Nephron progenitor cell (in vitro differentiated cells): Measurements from ENCODE around the gene LHX5.

ENCODE experiments used
- DNase-seq: peaks from one replicate; pipeline ENCODE4 v3.0.0; 2021
- H3K27ac Mint-ChIP-seq: 2 replicates; pipeline ENCODE4 v1.8.0; 2021; ENCODE audit warnings: mild to moderate bottlenecking, moderate library complexity, mixed read lengths
- H3K27me3 Mint-ChIP-seq: 2 replicates; pipeline ENCODE4 v1.8.0; 2021; ENCODE audit warnings: mild to moderate bottlenecking, low read depth, mixed read lengths; ENCODE audit not compliant: poor library complexity
- H3K36me3 Mint-ChIP-seq: 2 replicates; pipeline ENCODE4 v1.8.0; 2021; ENCODE audit warnings: low read depth, mixed read lengths
- H3K4me1 Mint-ChIP-seq: 2 replicates; pipeline ENCODE4 v1.8.0; 2021; ENCODE audit warnings: mixed read lengths
- H3K4me3 Mint-ChIP-seq: 2 replicates; pipeline ENCODE4 v1.8.0; 2021; ENCODE audit warnings: mild to moderate bottlenecking, moderate library complexity, mixed read lengths
- H3K9me3 Mint-ChIP-seq: 2 replicates; pipeline ENCODE4 v1.8.0; 2021; ENCODE audit warnings: mild to moderate bottlenecking, moderate library complexity, mixed read lengths
- TF ChIP-seq, protein P1 (sequence below): fragments of 200-600 bp; sonication (generic); IDR thresholded peaks from 2 replicates; pipeline ENCODE4 v1.5.0; 2021; ENCODE audit warnings: antibody characterized with exemption

LHX5 gene

DNA sequence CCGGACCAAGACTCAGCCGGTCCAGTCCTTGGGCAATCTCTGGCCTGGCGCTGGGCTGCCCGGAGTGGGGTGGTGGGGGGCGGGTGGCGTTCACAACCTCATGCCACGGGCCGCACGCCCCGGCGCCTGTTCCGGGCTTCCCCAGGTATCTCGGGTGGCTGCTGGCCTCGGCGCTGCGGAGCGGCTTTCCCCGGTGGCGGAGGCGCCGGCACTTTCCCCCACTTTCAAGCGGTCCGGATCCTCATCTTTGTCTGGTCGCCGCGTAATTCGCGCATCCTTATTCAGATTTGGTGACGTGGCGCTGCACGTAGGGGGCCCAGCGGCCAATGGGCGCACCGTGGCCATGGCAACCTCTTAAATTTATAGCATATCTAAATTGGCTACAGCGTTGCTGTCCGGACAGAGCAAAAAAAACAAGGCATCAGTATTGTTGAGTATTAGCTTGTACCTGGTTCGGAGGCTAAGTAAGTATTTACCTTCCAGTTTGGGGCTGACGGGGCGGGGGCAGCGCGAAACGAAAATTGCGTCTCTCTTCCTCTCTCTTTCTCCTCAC lies at the start of gene LHX5:
TSS of gene LHX5 (minus strand) at position 253 of the 553 bp plus-strand sequence. CDS start 373 bp downstream, outside the sequence.
- no peak within 1 kb of the TSS for H3K27ac Mint-ChIP-seq
- no peak for DNase-seq
- no peaks in the 10 kb centered on the region for H3K36me3 Mint-ChIP-seq
- H3K4me1 Mint-ChIP-seq = peaks cover 13% of the 10 kb centered on the region
- peaks cover 100% of the 10 kb centered on the region for H3K27me3 Mint-ChIP-seq
- TF ChIP-seq, protein P1, sequence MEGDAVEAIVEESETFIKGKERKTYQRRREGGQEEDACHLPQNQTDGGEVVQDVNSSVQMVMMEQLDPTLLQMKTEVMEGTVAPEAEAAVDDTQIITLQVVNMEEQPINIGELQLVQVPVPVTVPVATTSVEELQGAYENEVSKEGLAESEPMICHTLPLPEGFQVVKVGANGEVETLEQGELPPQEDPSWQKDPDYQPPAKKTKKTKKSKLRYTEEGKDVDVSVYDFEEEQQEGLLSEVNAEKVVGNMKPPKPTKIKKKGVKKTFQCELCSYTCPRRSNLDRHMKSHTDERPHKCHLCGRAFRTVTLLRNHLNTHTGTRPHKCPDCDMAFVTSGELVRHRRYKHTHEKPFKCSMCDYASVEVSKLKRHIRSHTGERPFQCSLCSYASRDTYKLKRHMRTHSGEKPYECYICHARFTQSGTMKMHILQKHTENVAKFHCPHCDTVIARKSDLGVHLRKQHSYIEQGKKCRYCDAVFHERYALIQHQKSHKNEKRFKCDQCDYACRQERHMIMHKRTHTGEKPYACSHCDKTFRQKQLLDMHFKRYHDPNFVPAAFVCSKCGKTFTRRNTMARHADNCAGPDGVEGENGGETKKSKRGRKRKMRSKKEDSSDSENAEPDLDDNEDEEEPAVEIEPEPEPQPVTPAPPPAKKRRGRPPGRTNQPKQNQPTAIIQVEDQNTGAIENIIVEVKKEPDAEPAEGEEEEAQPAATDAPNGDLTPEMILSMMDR = no peak
- H3K9me3 Mint-ChIP-seq = no peaks in the 10 kb centered on the region
- no peak within 1 kb of the TSS for H3K4me3 Mint-ChIP-seq

DNA sequence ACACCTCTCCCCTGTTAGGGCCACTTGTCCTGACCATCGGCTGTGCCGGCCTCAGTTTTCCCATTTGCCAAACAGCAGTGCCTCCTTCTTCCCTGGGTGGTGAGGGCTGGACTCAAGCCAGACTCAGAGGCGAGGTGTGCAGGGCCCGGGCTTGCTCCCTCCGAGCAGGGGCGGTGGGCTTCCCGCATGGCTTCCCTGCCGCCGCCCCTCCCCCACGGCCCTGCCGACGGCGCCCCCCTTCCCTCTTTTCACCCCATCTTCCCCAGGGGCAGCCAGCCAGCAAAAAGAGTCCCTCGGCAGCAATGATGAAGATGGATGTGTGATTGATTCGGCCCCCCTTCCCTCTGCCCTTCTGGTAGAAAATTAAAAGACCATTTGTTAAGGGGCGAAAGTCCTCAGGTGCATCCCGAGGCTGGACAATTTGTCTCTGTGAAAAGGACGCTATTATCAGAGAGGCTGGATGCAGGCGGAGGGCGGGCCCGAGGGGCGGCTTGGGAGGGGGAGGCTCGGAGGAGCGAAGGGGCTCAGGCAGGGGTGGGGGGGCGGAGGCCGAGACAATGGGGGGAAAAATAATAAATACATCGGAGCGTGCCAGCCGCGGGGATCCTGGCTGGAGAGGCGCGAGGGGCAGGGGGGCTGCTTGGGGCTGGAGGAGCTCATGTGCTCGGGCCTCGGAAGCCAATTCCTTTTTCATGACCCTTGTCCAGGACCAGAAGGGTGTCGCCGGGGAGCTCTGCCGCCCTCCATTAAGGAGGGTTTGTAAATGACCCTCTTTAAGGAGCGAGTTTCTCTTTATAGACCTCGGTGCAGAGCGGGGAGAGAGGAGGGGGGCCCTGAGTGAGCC lies 48.0 kb upstream of the LHX5 start:
- Mint-ChIP-seq H3K4me1 (peaks cover 34% of the 10 kb centered on the region), H3K36me3 (no peaks in the 10 kb centered on the region), H3K4me3 (peak overlapping the region; percentile 50), H3K27me3 (peaks cover 98% of the 10 kb centered on the region), H3K9me3 (peaks cover 17% of the 10 kb centered on the region), H3K27ac (no peak overlapping the region)
- TF ChIP-seq, protein P1 = no peak
- peak; percentile 33 for DNase-seq

DNA sequence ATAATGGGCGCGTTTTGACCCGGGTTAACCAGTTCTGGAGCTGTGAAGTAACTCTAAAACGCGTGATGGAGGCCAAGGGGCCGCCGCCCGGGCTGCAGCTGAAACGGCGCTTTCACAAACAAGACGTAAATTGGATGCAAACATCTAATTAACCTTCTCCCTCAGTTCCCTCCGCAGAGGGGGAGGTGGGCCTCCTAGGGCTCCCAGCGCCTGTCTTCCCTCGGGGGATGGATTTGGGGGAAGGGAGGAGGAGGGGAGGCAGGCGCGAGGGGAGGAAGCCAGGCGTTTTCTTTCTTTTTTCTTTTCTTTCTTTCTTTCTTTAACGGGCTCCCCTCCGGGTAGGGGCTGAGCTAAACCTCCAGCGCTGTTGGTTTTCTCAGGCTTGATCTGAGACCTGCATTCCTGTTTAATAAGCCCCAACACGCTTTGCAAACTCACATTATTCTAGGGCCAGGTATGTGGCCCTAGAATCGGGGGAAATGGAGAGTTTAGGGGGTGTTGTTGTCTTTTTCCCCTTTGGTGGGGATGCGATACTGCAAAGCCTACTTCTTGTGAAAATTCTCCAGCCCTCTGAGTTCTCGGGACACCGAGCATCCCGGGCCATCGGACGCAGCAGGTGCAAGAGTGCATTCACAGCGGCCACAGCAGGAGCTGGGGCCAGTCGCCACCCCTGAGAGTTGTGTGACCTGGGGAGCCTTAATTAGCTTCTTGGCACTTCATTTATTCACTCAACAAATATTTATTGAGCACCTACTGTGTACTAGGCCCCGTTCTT lies 43.6 kb upstream of the LHX5 start:
- H3K4me1 Mint-ChIP-seq = peaks cover 16% of the 10 kb centered on the region
- TF ChIP-seq, protein P1 = no peak
- no peak overlapping the region for H3K4me3 Mint-ChIP-seq
- H3K27me3 Mint-ChIP-seq = peaks cover 99% of the 10 kb centered on the region
- DNase-seq = no peak
- peaks cover 23% of the 10 kb centered on the region for H3K9me3 Mint-ChIP-seq
- no peak overlapping the region for H3K27ac Mint-ChIP-seq
- H3K36me3 Mint-ChIP-seq = no peaks in the 10 kb centered on the region

DNA sequence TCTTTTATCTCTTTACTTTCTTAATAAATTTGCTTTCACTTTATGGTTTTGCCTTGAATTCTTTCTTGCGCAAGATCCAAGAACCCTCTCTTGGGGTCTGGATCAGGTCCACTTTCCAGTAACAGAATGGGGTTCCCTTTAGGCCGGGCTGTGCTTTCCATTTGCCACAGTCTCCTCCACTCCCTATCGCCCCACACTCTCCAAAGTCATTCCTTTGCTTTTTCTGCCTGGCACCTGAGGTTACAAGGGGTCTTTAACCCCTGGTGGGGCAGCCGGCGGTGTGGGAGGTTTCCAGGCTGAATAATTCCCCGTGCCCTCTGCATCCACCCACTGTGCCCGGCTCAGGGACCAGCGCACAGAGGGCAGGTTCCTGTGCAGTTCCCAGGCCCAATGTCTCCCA lies 42.9 kb upstream of the LHX5 start:
- no peak overlapping the region for H3K27ac Mint-ChIP-seq
- H3K27me3 Mint-ChIP-seq = peaks cover 99% of the 10 kb centered on the region
- TF ChIP-seq, protein P1 = no peak

DNA sequence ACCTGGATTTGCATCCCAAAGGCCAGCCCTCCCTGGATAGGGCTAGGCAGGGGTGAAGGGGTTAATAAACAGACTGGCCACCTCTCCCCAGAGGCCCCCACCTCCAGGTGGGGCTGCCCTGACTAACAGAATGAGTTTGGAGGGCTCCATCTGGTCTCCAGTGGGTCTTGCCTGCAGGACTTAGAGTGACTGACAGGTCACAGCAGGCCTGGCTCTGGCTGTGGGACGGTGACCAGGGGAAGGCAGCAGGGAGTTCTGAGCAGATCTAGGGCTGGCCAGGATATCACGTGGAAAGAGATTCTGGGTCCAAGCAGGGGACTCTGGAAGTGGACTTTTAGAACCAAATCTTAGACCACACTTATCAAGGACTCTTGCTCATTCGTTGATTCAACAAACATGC lies 40.9 kb upstream of the LHX5 start:
- Mint-ChIP-seq H3K27me3 (peaks cover 97% of the 10 kb centered on the region), H3K36me3 (no peaks in the 10 kb centered on the region)

More for the DNA sequence above, 42.9 kb upstream of the LHX5 start:
- H3K4me3 Mint-ChIP-seq = peak overlapping the region; percentile 15
- H3K36me3 Mint-ChIP-seq = no peaks in the 10 kb centered on the region
- H3K9me3 Mint-ChIP-seq = peaks cover 23% of the 10 kb centered on the region
- peaks cover 10% of the 10 kb centered on the region for H3K4me1 Mint-ChIP-seq
- no peak for DNase-seq

More for the DNA sequence above, 40.9 kb upstream of the LHX5 start:
- no peak overlapping the region for H3K27ac Mint-ChIP-seq
- H3K9me3 Mint-ChIP-seq = peaks cover 13% of the 10 kb centered on the region
- H3K4me1 Mint-ChIP-seq = peaks cover 5% of the 10 kb centered on the region
- no peak for DNase-seq
- no peak overlapping the region for H3K4me3 Mint-ChIP-seq
- TF ChIP-seq, protein P1 = no peak
